OCI-M1 (cell line): ENCODE results near the gene CBFA2T2.

Source experiments
- DNase-seq: peaks from one replicate; lab custom pipeline; 2025; lab: John Stamatoyannopoulos, UW

The CBFA2T2 gene

DNA sequence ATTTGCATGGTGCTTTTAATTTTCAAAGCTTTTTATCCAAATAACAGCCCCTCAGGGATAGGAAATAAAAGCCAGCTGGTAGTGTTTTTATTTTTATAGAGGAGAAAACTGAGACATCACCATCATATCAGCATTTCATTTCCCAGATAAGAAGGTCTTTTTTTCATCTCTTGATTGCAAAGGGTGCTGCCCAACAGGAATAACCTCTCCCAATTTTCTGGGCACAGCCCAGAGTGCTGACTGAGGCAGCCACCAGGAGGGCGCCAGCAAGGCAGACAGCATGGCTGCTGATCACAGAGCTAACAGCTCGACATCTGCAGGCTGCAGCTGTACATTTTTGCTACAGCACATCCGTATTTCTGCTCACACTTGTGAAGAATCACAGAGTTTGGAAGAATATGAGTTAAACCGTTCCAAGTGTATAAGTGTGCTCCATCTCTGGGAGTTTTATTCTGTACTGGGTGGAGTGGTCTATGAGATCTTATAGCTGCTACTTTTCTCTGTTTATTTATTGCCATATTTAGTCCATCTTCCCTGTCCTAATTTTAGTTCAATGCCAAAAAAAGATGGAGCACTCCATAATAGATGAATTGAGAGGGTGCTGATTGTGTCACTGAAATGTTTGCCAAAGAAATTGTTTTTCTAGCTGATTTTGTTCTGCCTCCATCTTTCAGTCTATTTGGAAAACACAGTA, 86.7 kb downstream of the CBFA2T2 start:
- DNase-seq: peak; percentile 9

DNA sequence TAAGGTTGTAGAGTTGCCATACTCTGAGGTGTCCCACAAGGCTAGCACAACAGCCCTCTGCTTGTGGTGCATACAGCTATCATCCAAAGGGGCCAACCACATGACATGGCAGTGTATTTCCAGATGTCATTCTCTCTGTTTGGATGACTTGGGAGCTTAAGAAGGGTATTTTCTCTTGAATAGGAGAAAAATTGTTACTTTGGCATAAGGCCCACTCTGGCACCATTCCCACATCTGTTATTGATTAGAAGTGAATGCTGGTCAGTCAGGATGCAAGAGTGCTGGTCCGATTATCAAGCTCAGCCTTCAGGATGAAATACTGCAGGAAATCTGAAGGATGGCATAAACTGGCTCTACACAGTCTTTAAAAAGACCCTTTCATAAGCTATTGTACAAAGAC, 88.6 kb downstream of the CBFA2T2 start:
- no peak for DNase-seq

DNA sequence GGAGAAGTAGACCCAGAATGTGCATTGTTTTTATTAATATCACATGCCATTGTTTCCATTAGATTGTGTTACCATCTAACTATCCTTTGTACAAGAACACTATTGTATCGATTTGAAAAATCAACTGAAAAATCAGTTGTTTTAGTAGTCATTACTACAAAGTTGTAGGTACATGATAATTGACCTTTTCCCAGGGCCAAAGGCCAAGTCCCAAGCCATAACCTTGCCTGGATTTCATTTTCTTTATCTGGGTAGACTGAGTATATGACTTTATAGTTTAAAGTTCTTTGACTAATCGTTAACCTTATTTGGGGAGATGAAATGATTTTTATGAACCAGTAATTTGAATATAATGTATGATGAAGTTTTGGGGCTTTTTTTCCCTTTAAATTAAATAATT, 93.2 kb downstream of the CBFA2T2 start:
- DNase-seq: no peak

DNA sequence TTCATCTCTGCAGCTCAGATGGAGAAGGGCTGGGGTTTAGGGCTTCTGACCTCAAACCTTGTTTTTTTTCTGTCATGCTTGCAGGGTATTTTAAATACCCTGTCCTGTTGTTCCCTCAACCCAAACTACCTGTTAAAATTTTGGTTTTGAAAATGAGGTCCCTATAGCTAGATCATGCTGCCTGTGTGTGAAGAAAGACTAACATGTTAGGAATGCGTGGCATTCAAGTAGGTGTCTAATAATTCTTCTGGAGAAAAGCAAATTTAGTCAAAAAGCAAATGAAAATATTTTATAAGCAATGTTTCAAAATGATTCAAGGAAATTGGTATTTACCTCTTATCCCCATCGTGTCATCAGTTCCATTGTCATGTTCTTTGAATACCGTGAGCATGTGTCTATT, 95.1 kb downstream of the CBFA2T2 start:
- DNase-seq: no peak

DNA sequence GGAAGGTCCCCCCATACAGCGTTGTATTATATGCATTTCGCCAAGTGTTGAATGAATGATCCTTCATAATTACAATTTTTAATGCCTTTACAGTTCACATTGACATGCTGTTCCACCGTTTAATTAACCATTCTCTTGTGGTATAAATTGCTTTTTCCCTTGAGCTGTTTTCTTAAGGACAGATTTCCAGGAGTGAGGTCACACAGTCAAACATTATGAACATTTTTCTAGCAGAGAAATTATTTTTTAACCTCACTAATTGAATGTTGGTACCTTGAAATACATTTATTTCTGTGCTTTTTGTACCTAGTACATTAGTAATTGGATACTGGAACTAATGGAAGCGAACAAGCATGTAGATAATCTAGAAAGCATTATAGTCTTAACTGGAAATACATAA, 95.5 kb downstream of the CBFA2T2 start:
- DNase-seq: no peak

DNA sequence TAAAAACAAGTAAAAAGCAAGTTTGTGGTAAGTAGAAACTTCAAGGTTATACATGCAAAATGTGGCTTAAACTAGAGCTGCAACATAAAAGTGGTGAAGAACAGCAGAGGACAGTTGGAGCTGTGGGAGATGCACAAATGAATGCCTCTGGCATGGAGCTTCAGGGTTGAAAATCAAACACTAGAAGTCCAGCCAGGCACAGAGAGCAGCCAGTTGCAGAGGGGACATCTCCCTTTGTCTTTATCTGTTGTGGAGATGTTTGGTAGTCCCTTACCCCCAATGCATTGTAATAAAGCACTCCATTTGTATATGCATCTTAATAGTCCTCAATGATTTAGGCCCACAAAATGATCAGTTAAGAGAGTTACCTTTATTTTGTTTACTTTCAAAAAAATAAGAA, 99.2 kb downstream of the CBFA2T2 start:
- no peak for DNase-seq

DNA sequence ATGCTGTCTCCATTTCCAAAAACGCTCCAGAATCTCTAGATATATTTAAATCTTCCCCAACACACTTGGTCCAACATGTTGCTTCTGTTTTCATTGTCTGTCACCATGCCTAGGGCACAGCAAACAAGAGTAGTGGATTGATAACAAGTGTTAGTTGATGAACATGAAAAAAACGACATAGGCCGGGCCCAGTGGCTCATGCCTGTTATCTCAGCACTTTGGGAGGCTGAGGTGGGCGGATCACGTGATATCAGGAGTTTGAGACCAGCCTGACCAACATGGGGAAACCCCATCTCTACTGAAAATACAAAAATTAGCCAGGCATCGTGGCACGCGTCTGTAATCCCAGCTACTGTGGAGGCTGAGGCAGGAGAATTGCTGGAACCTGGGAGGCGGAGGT, 102.0 kb downstream of the CBFA2T2 start:
- DNase-seq: peak; percentile 65

DNA sequence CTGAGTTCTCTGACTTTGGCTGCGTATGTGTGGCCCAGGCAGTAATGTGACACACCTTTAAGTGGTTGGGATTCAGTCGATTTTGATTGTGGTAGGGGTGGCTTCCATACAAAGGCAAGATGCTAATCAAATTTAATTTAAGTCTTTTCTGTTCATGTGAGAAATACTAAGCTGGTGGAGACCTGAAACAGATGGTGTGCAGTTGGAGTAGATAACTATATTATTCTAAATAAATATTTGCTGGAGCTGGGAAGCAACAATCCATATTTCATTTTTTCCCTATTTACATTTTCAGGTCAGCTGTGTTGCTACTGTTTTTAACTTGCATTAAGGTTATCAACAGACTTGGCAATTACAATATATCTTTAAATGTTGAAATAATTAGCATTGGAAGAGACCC, 104.8 kb downstream of the CBFA2T2 start:
- no peak for DNase-seq

DNA sequence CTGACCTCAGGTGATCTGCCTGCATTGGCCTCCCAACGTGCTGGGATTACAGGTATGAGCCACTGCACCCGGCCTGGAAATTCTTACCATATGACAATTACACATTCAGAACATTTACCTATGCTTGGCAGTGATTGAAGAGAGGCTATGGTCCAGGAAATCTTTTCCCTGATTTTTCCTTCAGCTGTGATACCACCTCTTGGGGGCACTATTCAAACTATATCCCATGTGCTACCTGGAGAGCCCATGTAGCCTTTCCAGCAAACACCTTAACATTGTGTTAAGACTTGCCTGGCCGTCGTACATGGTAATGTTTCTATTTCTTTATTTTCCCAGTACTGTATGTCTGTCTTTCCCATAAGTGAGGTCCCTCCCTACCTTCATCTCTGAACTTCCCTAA, 110.5 kb downstream of the CBFA2T2 start:
- DNase-seq: no peak

DNA sequence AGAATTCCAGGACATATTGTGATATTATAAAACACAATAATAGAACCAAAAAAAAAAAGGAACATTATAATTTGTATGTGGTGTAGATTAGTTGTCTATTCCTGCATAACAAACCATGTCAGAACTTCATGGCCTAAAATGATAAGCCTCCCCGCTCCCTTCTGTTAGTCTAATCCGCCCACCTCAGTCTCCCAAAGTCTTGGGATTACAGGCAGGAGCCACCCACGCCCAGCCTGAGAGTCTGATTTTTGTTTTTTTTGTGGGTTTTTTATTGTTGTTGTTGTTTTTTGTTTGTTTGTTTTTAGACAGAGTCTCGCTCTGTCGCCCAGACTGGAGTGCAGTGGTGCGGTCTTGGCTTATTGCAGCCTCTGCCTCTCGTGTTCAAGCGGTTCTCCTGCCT, 111.1 kb downstream of the CBFA2T2 start:
- no peak for DNase-seq

DNA sequence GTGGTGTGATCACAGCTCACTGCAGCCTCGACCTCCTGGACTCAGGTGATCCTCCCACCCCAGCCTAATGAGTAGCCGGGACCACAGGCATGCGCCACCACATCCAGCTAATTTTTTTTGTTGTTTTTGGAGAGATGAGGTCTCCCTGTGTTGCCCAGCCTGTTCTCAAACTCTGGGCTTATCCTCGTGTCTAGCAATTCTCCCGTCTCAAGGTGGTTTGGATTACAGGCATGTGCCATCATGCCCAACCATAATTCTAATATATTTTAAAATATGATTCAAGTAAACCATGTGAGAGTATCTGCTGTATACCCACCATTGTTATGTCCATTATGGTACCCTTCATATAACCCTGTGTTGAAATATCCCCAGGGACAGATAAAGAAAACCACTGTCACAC, 112.0 kb downstream of the CBFA2T2 start:
- no peak for DNase-seq

DNA sequence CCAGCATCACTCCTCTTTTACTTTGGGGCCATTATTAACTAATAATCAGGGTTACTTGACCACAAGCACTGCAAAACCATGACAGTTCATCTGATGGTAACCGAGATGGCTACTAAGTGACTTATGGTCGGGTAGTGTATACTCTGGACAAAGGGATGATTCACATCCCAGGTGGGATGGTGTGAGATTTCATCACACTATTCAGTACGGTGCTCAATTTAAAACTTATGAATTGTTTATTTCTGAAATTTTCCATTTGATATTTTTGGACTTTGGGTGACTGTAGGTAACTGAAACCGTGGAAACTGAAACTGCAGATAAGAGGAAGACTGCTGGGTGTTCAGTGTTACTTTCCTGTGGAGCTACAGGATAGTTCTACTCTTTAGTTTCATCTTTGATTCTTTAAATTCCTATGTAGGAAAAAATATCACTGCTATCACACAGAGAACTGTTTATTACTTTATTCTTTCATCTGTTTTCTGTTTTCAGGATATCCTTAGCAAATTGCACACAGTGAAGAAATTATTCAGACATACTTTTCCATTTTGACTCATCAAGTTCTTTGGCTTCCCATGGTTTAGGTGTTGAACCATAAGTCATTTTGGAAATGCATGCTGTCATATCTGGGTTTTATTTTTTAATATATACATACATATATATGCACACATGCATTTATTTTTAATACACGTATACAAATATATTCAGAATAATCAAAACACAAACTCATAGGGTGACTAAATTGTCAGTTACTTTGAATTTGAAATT, 113.1 kb downstream of the CBFA2T2 start:
- DNase-seq: peak; percentile 7

DNA sequence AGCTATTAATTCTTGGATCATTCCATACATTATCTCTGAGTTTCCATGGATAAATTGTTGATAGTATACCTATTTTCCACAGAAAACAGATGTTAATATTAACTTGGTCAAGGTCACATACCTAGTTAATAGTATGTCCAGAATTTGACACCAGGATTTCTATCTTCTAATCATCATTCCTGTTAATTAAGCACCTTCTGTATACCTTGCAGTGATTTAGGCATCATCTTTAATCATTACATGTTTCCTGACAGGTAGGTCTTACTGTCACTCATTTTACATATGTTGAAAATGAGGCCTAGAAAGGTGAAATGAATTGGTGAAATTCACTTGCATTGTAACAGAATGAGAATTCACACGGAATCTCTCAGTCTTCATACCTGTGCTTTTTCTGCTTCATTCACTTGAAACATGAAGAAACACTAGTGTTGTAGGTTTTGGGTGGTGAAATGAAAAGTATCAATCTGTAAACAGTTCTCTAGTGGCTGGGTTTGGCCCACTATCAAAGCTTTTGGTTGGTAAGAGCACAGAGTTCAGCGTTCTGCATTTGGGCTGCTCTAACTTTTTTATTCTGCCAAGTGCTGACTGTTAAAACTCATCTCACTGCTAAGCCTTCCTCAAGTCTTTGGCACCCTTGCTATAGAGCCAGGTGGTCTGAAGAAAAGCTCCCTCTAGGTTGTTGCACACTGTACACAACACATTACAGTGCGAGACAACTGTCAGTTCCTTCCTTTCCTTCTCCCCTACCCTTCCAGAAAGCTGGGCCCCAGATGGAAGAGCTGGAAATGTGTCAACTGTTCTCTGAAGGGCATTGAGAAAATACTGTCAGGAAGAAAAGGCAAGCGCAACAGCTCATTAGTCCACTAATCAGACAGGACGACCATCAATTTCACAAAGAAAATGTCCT, 114.4 kb downstream of the CBFA2T2 start:
- no peak for DNase-seq

DNA sequence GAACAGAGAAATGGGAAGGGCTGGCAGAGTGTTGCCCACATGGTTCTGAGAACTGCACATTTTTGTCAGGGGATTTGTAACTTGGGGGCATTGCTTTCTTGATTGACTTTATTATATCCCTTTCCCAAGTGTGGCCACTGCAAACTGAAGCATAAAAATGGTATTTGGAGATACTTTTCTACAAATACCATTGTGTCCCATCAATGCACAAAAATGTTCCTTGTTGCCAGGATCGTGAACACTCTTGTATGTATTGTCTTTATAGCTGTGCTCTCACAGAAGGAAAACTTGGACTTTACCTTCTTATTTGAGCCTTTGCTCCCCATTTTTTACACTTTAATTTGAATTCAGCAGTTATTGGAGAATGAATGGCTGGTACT, 115.1 kb downstream of the CBFA2T2 start:
- DNase-seq: no peak

DNA sequence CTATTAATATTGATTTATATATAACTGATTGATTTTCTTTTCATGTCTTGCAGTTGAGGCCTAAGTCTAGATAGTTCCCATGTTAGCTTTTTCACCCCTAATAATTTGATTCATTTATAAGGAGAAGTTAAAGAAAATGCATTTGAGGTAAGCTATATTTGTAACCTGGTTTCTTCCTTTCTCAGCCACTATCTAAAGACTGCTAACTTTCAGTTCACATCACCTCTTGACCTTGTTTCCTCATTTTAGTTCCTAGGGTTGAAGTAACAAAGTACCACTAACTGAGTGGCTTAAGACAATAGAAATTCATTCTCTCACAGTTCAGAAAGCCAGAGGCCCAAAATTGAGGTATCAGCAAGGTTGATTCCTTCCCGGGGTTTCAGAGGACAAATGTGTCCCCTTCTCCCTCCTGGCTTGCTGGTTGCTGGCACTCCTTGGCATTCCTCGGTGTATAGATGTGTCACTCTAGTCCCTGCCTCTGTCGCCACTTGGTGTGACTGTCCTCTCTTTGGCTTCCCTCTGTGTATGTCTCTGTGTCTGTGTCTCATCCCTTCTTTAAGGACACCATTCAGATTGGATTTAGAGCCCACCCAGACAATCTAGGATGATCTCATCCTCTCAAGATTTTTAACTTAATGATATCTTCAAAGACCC, 116.3 kb downstream of the CBFA2T2 start:
- DNase-seq: no peak

DNA sequence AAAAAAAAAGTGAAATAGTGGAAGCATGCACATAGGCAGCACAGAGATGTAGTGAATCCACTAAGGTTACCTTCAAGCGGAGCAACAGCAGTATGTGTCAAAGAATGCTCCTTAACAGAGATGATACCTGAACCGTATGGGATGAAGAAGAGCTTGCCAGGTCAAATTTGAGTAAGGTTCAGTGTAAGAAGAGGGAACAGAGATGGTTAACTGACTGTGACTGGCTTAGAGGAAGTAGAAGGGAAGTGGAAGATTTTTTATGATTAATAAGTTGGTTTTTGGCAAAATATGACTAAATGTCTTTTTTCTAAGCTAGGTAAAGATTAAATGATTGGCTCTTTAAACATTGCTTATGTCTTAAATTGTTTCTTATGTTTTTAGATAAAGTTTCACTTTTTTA, 119.6 kb downstream of the CBFA2T2 start:
- DNase-seq: no peak

DNA sequence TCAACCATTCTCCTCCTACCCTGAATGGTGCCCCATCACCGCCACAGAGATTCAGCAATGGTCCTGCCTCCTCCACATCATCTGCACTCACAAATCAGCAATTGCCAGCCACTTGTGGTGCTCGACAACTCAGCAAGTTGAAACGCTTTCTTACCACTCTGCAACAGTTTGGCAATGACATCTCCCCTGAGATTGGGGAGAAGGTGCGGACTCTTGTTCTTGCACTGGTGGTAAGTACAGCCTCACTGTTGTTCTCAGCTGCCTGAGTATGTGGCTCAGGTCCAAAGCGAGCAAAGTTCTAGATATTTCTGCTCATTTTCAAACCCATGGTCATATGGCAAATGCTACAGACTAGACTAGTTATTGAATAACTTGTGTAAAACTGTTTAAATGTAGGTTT, 121.2 kb downstream of the CBFA2T2 start:
- no peak for DNase-seq

DNA sequence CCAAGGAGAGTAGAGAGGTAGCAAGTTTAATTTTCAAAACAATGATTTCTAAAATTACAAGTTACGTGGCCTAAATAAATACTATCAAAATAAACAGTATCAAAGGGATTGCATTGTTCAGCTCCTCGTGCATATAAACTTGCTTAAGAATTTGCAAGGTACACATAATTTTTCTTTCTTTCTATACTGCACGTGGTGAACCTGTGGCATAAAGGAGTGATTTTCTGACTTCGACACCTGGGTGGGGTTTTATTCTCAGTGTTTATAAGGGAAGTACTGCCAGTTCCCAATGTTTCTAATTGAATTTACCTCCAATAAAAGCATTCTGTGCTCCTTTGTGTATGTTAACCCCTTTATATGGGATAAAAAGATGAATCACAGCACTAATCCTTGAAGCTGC, 122.1 kb downstream of the CBFA2T2 start:
- DNase-seq: no peak

DNA sequence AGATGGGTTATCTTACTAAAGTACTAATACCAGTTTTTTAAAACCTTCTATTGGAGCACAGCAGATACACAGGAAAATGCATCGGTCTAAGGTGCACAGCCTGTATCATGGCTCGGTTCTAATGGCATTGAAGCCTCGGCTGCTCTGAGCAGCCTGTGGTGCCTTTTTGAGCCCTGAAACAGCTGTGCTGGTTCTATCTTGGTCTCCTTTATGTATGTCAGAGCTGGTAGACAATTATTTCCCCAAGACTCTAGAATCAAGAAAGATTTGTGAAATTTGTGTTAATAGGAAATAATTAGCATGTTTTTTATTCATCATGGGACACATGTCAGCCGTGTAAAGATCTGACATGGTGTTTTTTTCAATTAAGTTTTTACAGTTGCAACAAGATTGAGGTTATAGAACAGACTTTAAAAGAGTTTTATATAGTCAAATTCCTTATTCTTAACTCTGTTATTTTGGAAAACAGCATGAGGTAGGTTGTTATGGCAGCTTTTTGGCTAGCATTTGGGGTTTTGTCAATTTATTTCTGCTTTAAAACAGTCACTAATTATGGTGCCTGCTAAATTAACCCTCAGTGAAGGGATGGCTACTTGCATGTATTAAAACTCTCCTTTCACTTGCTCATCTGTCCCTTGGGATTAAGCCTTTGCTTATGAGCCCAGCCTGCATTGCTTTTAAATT, 132.0 kb downstream of the CBFA2T2 start:
- DNase-seq: no peak

DNA sequence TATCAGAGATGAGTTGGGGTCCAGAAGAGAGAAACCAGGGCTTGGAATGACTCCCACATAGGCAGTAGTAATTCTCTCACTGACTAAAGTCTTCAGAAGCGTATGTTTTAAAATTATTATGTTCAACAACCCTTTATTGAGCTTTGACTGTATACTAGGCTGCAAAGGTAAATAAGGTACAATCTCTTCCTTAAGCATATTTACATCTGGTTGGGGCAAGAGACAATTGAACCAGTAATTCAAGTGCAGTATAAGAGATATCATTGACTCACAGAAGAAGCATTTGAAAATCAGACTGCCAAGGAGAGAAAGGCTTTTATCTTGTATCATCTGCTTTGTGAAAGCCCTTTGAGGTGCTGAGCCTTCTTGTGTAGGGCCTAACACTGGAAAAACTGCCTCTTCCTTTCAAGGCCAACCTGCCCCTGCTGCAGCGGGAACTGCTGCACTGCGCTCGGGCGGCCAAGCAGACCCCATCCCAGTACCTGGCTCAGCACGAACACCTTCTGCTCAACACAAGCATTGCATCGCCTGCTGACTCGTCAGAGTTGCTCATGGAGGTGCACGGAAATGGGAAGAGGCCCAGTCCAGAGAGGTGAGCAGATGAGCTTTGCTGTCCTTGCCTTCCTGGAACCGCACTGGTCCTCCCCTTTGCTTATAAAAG, 132.9 kb downstream of the CBFA2T2 start:
- no peak for DNase-seq

DNA sequence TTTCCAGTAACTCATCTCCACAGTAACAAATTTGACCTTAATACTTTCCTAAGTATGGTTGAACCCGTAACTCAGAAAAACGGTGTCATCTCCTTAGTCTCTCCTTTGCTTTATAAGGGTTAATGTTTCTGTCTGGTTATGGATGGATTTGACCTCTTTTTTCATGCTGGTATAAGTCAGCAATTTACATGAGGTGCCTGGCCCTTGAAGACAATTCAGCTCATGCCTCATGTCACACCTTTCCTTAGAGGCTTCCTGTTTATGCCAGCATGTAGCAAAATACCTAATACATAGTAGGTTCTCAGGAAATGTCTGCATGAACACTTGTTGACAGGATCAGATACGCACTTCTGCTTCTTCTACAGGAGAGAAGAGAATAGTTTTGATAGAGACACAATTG, 134.5 kb downstream of the CBFA2T2 start:
- DNase-seq: no peak
